ENCODE measurements around the gene SH3BP2.
"Not testable (repeated sequence)": the region's sequence is repeated elsewhere in the genome, so short reads cannot be mapped to it uniquely, and the experiment has no call there.

Gene SH3BP2

GRCh38 chr4:2762486-2763370, 30.2 kb upstream of the SH3BP2 start:
- DNase-seq, result not testable (repeated sequence)

GRCh38 chr4:2763511-2763967, 29.3 kb upstream of the SH3BP2 start:
- no peak for DNase-seq

GRCh38 chr4:2765832-2766526, 26.9 kb upstream of the SH3BP2 start:
- DNase-seq, result no peak

GRCh38 chr4:2767046-2767704, 25.7 kb upstream of the SH3BP2 start:
- no peak for DNase-seq

- no peak for DNase-seq
These were observed 25.2 kb upstream of the SH3BP2 start for GRCh38 chr4:2767705-2768074.

- no peak for DNase-seq
These were observed 24.8 kb upstream of the SH3BP2 start for GRCh38 chr4:2768124-2768523.

- DNase-seq, result no peak
These were observed 24.0 kb upstream of the SH3BP2 start for GRCh38 chr4:2768921-2769336.

- DNase-seq, result no peak
These were observed 21.6 kb upstream of the SH3BP2 start for GRCh38 chr4:2771264-2771663.

GRCh38 chr4:2780643-2781042, 12.2 kb upstream of the SH3BP2 start:
- DNase-seq, result not testable (repeated sequence)

- DNase-seq, result no peak
These were observed 11.0 kb upstream of the SH3BP2 start for GRCh38 chr4:2781911-2782310.

- no peak for DNase-seq
These were observed 9.1 kb upstream of the SH3BP2 start for GRCh38 chr4:2783790-2784189.

- DNase-seq, result no peak
These were observed 7.3 kb upstream of the SH3BP2 start for GRCh38 chr4:2785613-2786012.

- DNase-seq, result no peak
These were observed 6.7 kb upstream of the SH3BP2 start for GRCh38 chr4:2786152-2786671.

- no peak for DNase-seq
These were observed 6.1 kb upstream of the SH3BP2 start for GRCh38 chr4:2786794-2787229.

GRCh38 chr4:2787230-2788100, 5.4 kb upstream of the SH3BP2 start:
- DNase-seq, result no peak

- DNase-seq, result no peak
These were observed 4.8 kb upstream of the SH3BP2 start for GRCh38 chr4:2788101-2788500.

GRCh38 chr4:2788532-2789103, 4.3 kb upstream of the SH3BP2 start:
- DNase-seq, result no peak

- DNase-seq, result no peak
These were observed 3.5 kb upstream of the SH3BP2 start for GRCh38 chr4:2789351-2789750.

- no peak for DNase-seq
These were observed 2.9 kb upstream of the SH3BP2 start for GRCh38 chr4:2789793-2790582.

GRCh38 chr4:2790583-2791517, 2.0 kb upstream of the SH3BP2 start:
- DNase-seq, result no peak

Data from NCI-H2171 (cell line).